Vagina (tissue), 2 donors: Measurements from ENCODE around the gene SKAP1. TPM values are rescaled to one million over a fixed set of nuclear protein-coding genes. Genes with fewer than 3 reads are reported as not detected.
A peak's percentile ranks its signal among the peaks of the same experiment; 100 is the strongest.

Source experiments
- DNase-seq, 2 donors: peaks; one replicate each; pipeline ENCODE4 v3.0.0-alpha.2; 2017; ENCODE audit errors: extremely low spot score in 2 of 2
- H3K27ac ChIP-seq: fragments of 200-600 bp; sonication (generic); one replicate; pipeline ENCODE4 v1.5.1; 2019
- H3K27me3 ChIP-seq: fragments of 200-600 bp; sonication (generic); one replicate; pipeline ENCODE4 v1.5.1; 2019
- H3K36me3 ChIP-seq, 2 donors: fragments of 200-600 bp; sonication (generic); one replicate each; pipeline ENCODE4 v1.5.1; 2017 to 2019
- H3K4me1 ChIP-seq: fragments of 200-600 bp; sonication (generic); one replicate; pipeline ENCODE4 v1.5.1; 2019
- H3K4me3 ChIP-seq, 2 donors: fragments of 200-600 bp; sonication (generic); 1 replicate in 1 of 2; 2 replicates in 1 of 2; pipeline ENCODE4 v1.5.1; 2016 to 2019
- H3K9me3 ChIP-seq: fragments of 200-600 bp; sonication (generic); one replicate; pipeline ENCODE4 v1.5.1; 2019
- CTCF ChIP-seq, 3 experiments: fragments of 450-650 bp in 2 of 3; fragments of 200-600 bp in 1 of 3; sonication (generic) in 1 of 3; IDR thresholded peaks; one replicate each; pipeline ENCODE4 v1.5.1; 2017 to 2019; ENCODE audit warnings: antibody characterized with exemption in 3 of 3, mild to moderate bottlenecking in 2 of 3, moderate library complexity in 2 of 3
- POLR2A ChIP-seq, 2 donors: fragments of 450-650 bp; IDR thresholded peaks; one replicate each; pipeline ENCODE4 v1.6.1; 2017; ENCODE audit warnings: antibody characterized with exemption in 2 of 2, mild to moderate bottlenecking in 2 of 2, moderate library complexity in 2 of 2
- POLR2AphosphoS5 ChIP-seq, 2 donors: sonication (generic); formaldehyde crosslinking; IDR thresholded peaks; one replicate each; pipeline ENCODE4 v1.9.0; 2017; ENCODE audit warnings: antibody characterized with exemption in 2 of 2, mild to moderate bottlenecking in 2 of 2, low read depth in 1 of 2; ENCODE audit not compliant: insufficient read depth in 1 of 2
- intact Hi-C: fragments of 100-400 bp; cut with DNase I; formaldehyde crosslinking; loops from one replicate; pipeline ENCODE4 v1.15.1; 2023
- total RNA-seq: library from RNA; depleted of rRNA; stranded (reverse); fragments of >200 nt; gene quantifications from one replicate; pipeline ENCODE4 v1.2.3, GENCODE V29; 2016

Gene SKAP1
- total RNA-seq, 1 donor from 2014 or later, result 5.6 TPM

- intact Hi-C loops, result no loop called here
- no peak overlapping the region for H3K4me3 ChIP-seq
- no peak overlapping the region for H3K27ac ChIP-seq
- no peaks in the 10 kb centered on the region for H3K4me1 ChIP-seq
- no peaks in the 10 kb centered on the region for H3K9me3 ChIP-seq
- DNase-seq, result no peak
- no peaks in the 10 kb centered on the region for H3K27me3 ChIP-seq
- TF ChIP-seq POLR2A (IDR thresholded peaks at IDR 0.05), result no peak
- no peak for TF ChIP-seq POLR2AphosphoS5 (IDR thresholded peaks at IDR 0.05; ENCODE audit: insufficient read depth in 1 of 2, low read depth in 1 of 2)
- no peak for TF ChIP-seq CTCF (IDR thresholded peaks at IDR 0.05)
- H3K36me3 ChIP-seq, result no peaks in the 10 kb centered on the region
These were observed 8.6 kb upstream of the SKAP1 start for GRCh38 chr17:48438516-48439061.

- intact Hi-C loops, result no loop called here
These were observed 3.9 kb upstream of the SKAP1 start for GRCh38 chr17:48433896-48434295.

GRCh38 chr17:48432820-48433775 is 3.1 kb upstream of the SKAP1 start:
- H3K27ac ChIP-seq, result no peak overlapping the region
- no peaks in the 10 kb centered on the region for H3K4me1 ChIP-seq
- DNase-seq, result no peak
- H3K36me3 ChIP-seq, result no peaks in the 10 kb centered on the region
- no peak overlapping the region for H3K4me3 ChIP-seq
- H3K27me3 ChIP-seq, result peaks cover 4% of the 10 kb centered on the region
- no peaks in the 10 kb centered on the region for H3K9me3 ChIP-seq
- TF ChIP-seq CTCF (IDR thresholded peaks at IDR 0.05) (no peak), POLR2A (IDR thresholded peaks at IDR 0.05) (no peak), POLR2AphosphoS5 (IDR thresholded peaks at IDR 0.05; ENCODE audit: insufficient read depth in 1 of 2, low read depth in 1 of 2) (no peak)
- intact Hi-C loops, result no loop called here

More at GRCh38 chr17:48433896-48434295, 3.9 kb upstream of the SKAP1 start:
- H3K27ac ChIP-seq, result no peak overlapping the region
- no peaks in the 10 kb centered on the region for H3K36me3 ChIP-seq
- H3K4me1 ChIP-seq, result no peaks in the 10 kb centered on the region
- H3K27me3 ChIP-seq, result peaks cover 4% of the 10 kb centered on the region
- TF ChIP-seq CTCF (IDR thresholded peaks at IDR 0.05) (no peak), POLR2A (IDR thresholded peaks at IDR 0.05) (no peak), POLR2AphosphoS5 (IDR thresholded peaks at IDR 0.05; ENCODE audit: insufficient read depth in 1 of 2, low read depth in 1 of 2) (no peak)
- no peak overlapping the region for H3K4me3 ChIP-seq
- no peak for DNase-seq
- H3K9me3 ChIP-seq, result no peaks in the 10 kb centered on the region

- DNase-seq, result no peak
- no peaks in the 10 kb centered on the region for H3K4me1 ChIP-seq
- H3K27ac ChIP-seq, result no peak overlapping the region
- intact Hi-C loops, result no loop called here
- H3K9me3 ChIP-seq, result no peaks in the 10 kb centered on the region
- H3K36me3 ChIP-seq, result no peaks in the 10 kb centered on the region
- peak overlapping the region in 1 of 2 donors; percentile 29 for H3K4me3 ChIP-seq
- H3K27me3 ChIP-seq, result peaks cover 4% of the 10 kb centered on the region
- TF ChIP-seq POLR2AphosphoS5 (IDR thresholded peaks at IDR 0.05; ENCODE audit: insufficient read depth in 1 of 2, low read depth in 1 of 2) (no peak), CTCF (IDR thresholded peaks at IDR 0.05) (no peak)
These were observed 858 bp downstream of the SKAP1 start for GRCh38 chr17:48429156-48429555.

- no peak for TF ChIP-seq POLR2A (IDR thresholded peaks at IDR 0.05)
- no peak for TF ChIP-seq POLR2AphosphoS5 (IDR thresholded peaks at IDR 0.05; ENCODE audit: insufficient read depth in 1 of 2, low read depth in 1 of 2)
- TF ChIP-seq CTCF (IDR thresholded peaks at IDR 0.05), result no peak
- no peaks in the 10 kb centered on the region for H3K36me3 ChIP-seq
- intact Hi-C loops, result no loop called here
- H3K27me3 ChIP-seq, result peaks cover 4% of the 10 kb centered on the region
- H3K4me3 ChIP-seq, result no peak overlapping the region
- H3K9me3 ChIP-seq, result no peaks in the 10 kb centered on the region
- H3K27ac ChIP-seq, result no peak overlapping the region
- no peak for DNase-seq
- no peaks in the 10 kb centered on the region for H3K4me1 ChIP-seq
These were observed 2.4 kb downstream of the SKAP1 start for GRCh38 chr17:48427598-48427997.
